SW480 (cell line): ENCODE measurements around the gene PSMB1.
"Not testable (repeated sequence)": the region's sequence is repeated elsewhere in the genome, so short reads cannot be mapped to it uniquely, and the experiment has no call there.

Experiments
- DNase-seq: peaks from one replicate; pipeline ENCODE4 v3.0.0-alpha.2; 2016; ENCODE audit warnings: low spot score

The PSMB1 gene

GRCh38 chr6:170502733-170503413 lies 50.2 kb downstream of the PSMB1 start:
- DNase-seq: not testable (repeated sequence)

- not testable (repeated sequence) for DNase-seq
Measured at GRCh38 chr6:170502268-170502667, 50.8 kb downstream of the PSMB1 start.

DNA sequence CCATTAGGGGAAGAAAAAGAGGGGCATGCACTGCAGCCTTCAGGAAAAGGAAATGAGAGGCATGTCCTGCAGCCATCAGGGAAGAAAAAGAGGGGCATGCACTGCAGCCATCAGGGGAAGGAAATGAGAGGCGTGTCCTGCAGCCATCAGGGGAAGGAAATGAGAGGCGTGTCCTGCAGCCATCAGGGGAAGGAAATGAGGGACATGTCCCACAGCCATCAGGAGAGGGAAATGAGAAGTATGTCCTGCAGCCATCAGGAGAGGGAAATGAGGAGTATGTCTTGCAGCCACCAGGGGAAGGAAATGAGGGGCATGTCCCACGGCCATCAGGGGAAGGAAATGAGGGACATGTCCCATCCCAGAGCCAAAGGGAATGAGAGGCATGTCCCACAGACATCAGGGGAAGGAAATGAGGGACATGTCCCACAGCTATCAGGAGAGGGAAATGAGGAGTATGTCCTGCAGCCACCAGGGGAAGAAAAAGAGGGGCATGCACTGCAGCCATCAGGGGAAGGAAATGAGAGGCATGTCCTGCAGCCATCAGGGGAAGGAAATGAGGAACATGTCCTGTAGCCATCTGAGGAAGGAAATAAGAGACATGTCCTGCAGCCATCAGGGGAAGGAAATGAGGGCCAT lies 52.0 kb downstream of the PSMB1 start:
- no peak for DNase-seq

DNA sequence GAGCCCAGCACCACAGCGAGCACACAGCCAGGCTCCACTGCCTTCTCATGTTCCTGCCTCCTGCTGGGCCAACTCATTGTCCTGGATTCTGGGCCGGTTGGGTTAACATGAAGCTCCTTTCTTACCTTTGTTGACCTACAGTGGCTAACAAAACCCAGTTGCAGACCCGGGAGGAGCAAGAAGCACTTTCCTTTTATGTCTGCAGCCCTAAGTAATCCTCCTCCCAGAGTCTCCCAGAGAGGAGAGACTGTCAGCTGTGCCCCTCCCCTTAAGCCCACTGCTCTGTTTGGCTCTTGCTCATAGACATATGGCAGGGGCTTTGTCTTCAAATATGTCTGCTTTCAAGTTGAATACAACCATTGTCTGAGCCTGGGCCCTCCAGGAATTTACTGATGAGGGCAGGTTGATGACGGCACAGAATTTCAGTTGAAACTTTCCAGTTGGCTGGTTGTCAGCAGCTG lies 55.2 kb downstream of the PSMB1 start:
- DNase-seq: no peak

- DNase-seq: no peak
Measured at GRCh38 chr6:170493354-170493753, 59.8 kb downstream of the PSMB1 start.

DNA sequence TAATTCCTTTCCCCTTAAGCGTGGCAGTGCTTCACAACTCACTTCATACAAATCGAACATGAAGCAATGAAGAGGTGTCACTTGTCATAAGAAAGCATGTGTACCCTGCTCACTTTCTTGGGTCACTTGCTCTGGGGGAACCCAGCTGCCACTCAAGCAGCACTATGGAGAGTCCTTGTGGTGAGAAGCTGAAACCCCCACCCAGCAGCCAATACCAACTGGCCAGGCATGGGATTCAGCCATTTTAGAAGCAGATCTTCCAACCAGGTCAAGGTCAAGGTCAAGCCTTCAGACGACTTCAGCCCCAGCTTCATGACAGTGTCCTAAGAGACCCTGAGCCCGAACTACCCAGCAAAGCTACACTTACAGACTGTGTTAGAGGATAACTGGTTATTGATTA lies 62.8 kb downstream of the PSMB1 start:
- DNase-seq: no peak

DNA sequence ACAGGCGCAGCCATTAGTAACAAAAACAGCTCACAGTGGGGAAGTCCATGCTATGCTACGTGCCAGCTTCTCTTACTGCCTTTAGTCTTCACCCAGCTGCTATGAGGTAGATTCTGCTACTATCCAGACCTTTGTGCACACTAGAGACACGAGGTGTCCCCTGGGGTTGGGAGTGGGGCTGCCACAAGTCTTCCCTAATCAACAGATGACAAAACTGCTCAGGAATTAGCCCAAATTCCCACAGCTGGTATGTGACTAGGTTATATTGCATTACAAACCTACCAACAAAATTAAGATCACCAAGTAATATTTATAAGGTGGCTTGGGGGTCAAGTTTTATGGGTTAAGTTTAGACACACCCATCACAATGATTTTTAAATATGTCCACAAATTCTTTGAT lies 63.3 kb downstream of the PSMB1 start:
- no peak for DNase-seq

DNA sequence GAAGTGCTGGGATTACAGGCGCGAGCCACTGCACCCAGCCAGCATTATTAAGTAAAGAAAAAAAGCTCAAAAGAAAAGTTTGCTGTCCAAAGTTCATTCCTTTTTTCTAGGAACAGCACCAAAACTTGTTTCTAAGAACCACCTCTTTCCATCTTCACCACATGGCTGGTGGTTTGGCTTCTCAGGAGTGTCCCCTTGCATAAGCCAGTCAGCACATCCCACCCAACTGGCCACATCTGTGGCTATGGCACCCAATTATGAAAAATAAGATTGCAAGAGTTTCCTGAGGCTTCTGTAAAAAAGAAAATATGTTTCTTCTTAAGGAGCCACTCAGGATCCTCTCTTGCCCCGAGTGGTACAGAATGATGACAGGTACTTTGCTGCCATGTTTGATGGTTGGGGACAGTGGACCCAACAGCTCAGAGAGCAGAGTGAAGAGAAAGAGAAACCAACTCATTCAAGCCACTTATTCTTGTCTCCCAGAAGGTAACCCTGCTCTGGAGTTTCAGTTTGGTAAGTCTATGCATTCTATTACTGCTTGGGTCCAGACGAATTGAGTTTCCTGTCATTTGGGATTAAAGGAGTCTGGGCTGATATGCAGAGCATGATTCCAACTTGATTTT lies 65.3 kb downstream of the PSMB1 start:
- DNase-seq: no peak

- DNase-seq: no peak
Measured at GRCh38 chr6:170485159-170485558, 67.9 kb downstream of the PSMB1 start.
